IPS-18c (cell line): ENCODE measurements around the gene LRP1B.
"Not testable (repeated sequence)": the region's sequence is repeated elsewhere in the genome, so short reads cannot be mapped to it uniquely, and the experiment has no call there.

Source experiments
- H3K4me3 ChIP-seq: 2 replicates; pipeline ENCODE4 v1.7.0; 2013; ENCODE audit warnings: low read depth, mild to moderate bottlenecking, low read length, moderate library complexity; ENCODE audit not compliant: insufficient read depth
- H3K9me3 ChIP-seq: one replicate; pipeline ENCODE4 v1.6.1; 2013; ENCODE audit warnings: mild to moderate bottlenecking, low read length, moderate library complexity; ENCODE audit not compliant: control insufficient read depth, insufficient read depth

The LRP1B gene

GRCh38 chr2:141888987-141889555, 241.7 kb downstream of the LRP1B start:
- no peaks in the 10 kb centered on the region for H3K9me3 ChIP-seq
- H3K4me3 ChIP-seq: no peak overlapping the region

GRCh38 chr2:141887363-141887762, 243.5 kb downstream of the LRP1B start:
- H3K9me3 ChIP-seq: no peaks in the 10 kb centered on the region
- H3K4me3 ChIP-seq: no peak overlapping the region

GRCh38 chr2:141878016-141878415, 252.8 kb downstream of the LRP1B start:
- H3K9me3 ChIP-seq: no peaks in the 10 kb centered on the region
- no peak overlapping the region for H3K4me3 ChIP-seq

- H3K9me3 ChIP-seq: no peaks in the 10 kb centered on the region
- no peak overlapping the region for H3K4me3 ChIP-seq
These were observed 258.7 kb downstream of the LRP1B start for GRCh38 chr2:141871913-141872634.

GRCh38 chr2:141869572-141869971, 261.2 kb downstream of the LRP1B start:
- H3K4me3 ChIP-seq: no peak overlapping the region

GRCh38 chr2:141863964-141864363, 266.9 kb downstream of the LRP1B start:
- no peaks in the 10 kb centered on the region for H3K9me3 ChIP-seq

More at GRCh38 chr2:141869572-141869971, 261.2 kb downstream of the LRP1B start:
- H3K9me3 ChIP-seq: no peaks in the 10 kb centered on the region

GRCh38 chr2:141856215-141856919, 274.4 kb downstream of the LRP1B start:
- H3K9me3 ChIP-seq: no peaks in the 10 kb centered on the region
- H3K4me3 ChIP-seq: no peak overlapping the region

More at GRCh38 chr2:141863964-141864363, 266.9 kb downstream of the LRP1B start:
- no peak overlapping the region for H3K4me3 ChIP-seq

- no peak overlapping the region for H3K4me3 ChIP-seq
- H3K9me3 ChIP-seq: no peaks in the 10 kb centered on the region
These were observed 282.6 kb downstream of the LRP1B start for GRCh38 chr2:141848191-141848590.

GRCh38 chr2:141844231-141844630, 286.6 kb downstream of the LRP1B start:
- H3K9me3 ChIP-seq: no peaks in the 10 kb centered on the region

GRCh38 chr2:141835103-141835502, 295.7 kb downstream of the LRP1B start:
- Histone ChIP-seq H3K4me3 (no peak overlapping the region), H3K9me3 (no peaks in the 10 kb centered on the region)

More at GRCh38 chr2:141844231-141844630, 286.6 kb downstream of the LRP1B start:
- no peak overlapping the region for H3K4me3 ChIP-seq

- H3K9me3 ChIP-seq: no peaks in the 10 kb centered on the region
- no peak overlapping the region for H3K4me3 ChIP-seq
These were observed 302.1 kb downstream of the LRP1B start for GRCh38 chr2:141828761-141829160.

GRCh38 chr2:141824790-141825189, 306.0 kb downstream of the LRP1B start:
- Histone ChIP-seq H3K9me3 (no peaks in the 10 kb centered on the region), H3K4me3 (no peak overlapping the region)

- H3K9me3 ChIP-seq: no peaks in the 10 kb centered on the region
- H3K4me3 ChIP-seq: no peak overlapping the region
These were observed 309.9 kb downstream of the LRP1B start for GRCh38 chr2:141820893-141821292.

- H3K9me3 ChIP-seq, H3K4me3 ChIP-seq: not testable (repeated sequence)
These were observed 315.5 kb downstream of the LRP1B start for GRCh38 chr2:141815320-141815719.

GRCh38 chr2:141814150-141814549, 316.7 kb downstream of the LRP1B start:
- Histone ChIP-seq H3K9me3 (no peaks in the 10 kb centered on the region), H3K4me3 (no peak overlapping the region)

- Histone ChIP-seq H3K4me3 (no peak overlapping the region), H3K9me3 (no peaks in the 10 kb centered on the region)
These were observed 320.7 kb downstream of the LRP1B start for GRCh38 chr2:141810148-141810547.

GRCh38 chr2:141806090-141806489, 324.7 kb downstream of the LRP1B start:
- no peak overlapping the region for H3K4me3 ChIP-seq
- H3K9me3 ChIP-seq: no peaks in the 10 kb centered on the region

GRCh38 chr2:141805302-141805701, 325.5 kb downstream of the LRP1B start:
- Histone ChIP-seq H3K4me3 (no peak overlapping the region), H3K9me3 (no peaks in the 10 kb centered on the region)
